ENCODE measurements around the gene HEPN1.

DNA sequence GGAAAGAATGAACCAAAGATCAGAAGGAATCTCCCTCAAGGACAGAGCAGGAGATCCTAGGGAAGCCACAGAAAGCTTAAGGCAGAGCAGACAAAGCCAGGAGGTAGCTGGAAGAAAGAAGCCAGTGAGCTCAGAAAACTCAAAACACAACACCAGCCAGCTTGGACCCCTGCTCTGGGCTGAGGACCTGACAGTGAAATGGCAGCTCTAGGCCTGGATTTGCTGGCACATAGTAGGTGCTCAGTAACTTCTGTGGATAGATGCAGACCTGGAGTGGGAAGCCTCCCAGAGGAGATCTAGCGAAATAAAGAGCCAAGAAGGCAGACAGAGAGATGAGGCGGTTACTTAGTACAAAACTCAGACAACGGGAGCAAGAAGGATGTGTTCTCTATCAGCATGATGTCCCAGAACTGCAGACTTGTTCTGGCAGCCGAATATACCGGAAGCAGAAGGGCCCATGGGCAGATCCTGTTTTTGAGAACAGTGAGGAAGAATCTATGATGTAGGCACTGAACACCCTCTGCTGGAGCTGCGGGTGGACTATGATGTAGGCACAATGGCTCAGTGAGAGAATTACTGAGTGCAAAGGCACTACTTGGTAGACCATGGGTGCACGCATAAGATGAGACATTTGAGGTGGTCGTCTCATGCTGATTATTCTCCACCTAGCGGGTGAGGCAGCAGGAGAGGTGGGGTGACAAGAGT lies 26.1 kb upstream of the HEPN1 start:
- TF ChIP-seq CTCF (IDR thresholded peaks at IDR 0.05) (no peak), POLR2A (IDR thresholded peaks at IDR 0.05) (no peak)
